NCI-H1436 (cell line): ENCODE results near the gene ANKRD28.

Source experiments
- DNase-seq: peaks from one replicate; lab custom pipeline; 2025; lab: John Stamatoyannopoulos, UW

ANKRD28 gene

DNA sequence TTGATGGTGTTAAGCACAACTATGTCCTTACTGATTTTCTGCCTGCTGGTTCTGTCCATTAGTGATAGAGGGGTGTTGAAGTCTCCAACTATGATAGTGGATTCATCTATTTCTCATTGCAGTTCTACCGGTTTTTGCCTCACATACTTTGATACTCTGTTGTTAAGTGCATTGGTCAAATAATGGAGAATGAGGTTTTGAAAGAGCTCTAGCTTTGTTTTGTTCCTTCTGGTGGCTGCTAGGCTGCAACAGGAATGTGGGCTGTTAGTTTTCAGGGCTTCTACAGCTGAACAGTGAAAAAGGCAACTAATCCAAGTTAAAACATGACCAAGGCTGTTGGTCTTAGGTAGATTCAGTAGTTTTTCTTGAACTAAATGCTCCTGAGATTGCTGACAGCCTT lies 133.6 kb downstream of the ANKRD28 start:
- DNase-seq, result no peak

DNA sequence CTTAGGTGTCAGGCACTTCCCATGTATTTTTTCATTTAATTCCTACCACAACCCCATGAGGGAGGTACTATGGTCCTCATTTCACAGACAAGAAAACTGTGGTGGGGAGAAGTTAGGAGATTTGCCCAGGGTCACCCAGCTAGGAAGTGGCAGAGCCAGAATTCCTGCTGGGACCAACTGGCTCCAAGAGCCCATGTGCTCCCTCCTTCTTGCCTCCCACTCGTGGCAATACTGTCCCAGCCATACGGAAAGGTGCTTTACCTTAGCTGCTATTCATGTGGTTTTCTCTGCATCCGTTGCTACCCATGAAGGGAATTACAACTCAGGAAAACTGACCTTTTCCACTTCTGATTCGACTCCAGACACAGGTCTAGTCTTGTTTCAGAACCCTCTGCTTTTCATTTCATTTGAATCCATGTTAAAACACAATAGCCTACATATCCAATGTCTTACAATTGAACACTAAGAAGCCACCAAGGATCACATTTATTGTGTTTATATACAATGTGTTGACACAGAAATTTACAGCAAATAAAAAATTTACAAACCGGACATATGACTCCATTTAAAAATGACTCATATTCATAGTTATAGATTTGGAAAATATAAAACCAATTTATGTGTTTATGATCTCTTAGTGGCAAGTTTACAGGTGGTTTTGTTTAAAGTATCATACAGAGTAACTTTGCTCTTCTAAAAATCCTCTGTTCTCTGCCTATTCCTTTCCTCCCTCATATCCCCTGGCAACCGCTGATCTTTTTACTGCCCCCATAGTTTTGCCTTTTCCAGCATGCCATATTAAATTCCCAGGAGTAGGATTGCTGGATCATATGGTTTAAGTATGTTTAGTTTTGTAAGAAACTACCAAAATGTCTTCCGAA lies 137.5 kb downstream of the ANKRD28 start:
- no peak for DNase-seq

DNA sequence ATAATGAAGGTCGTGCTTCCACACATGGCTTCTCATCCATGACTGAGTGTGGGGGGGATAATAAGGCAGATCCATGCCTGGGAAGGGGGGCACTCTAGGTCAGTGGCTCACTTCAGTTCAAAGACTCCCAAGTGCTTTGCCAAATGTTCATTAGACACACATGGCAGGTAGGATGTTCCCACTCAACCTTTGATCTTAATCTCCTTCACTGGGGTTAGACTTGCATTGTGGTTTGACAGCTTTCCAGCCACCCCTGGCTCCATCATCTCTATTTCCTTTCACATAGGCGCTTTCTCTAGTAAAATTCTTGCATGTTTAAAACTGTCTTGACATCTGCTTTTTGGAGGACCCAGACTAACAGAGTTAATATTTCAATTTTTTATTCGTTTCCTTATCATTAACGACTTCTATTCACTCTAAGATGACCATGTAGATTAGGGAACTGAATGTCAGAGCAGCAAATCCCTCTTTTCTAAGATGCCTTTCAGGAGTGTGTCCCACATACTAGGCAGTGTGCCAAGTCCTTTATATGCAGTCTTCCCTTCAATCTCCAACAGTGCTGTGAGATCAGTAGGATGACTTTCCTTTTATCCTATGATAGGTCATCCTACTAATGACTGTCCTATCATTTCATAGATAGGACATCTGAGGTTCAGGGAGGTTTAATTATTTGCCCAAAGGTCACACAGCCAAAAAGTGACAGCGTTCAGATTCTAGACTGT lies 138.4 kb downstream of the ANKRD28 start:
- DNase-seq, result no peak

DNA sequence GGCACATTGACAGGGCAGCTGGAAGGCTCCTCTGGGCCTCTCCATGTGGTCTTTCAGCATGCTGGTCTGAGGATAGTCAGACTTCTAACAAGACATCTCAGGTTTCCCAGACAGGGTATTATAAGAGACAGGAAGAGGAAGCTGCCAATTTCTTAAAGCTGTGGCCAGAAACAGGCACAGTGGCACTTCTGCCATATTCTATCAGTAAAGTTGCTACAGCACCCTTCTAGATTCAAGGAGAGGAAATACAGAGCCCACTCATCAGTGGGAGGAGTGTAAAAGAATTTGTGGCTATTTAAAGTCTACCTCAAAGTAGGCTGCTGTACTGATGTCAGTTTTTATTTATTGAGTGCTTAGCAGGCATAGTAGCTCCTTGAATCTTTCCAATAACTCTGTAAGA lies 140.8 kb downstream of the ANKRD28 start:
- DNase-seq, result no peak

DNA sequence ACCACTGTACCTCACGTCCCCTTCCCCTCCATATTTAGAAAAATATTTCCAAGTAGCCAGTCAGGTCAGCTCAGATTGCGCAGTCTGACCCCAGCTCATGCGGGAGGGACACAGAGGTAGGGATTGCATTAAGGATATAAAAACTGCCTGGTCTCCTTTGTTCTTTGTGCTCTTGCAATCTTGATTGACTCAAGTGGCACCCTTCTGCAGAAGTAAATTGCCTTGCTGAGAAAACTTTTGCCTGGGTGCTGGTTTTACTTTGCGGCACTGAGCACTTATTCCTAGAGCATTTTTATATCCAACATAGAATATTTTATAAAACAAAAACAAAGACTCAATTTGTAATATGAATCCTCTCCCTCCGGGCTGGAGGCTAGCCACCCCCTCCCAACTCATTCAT lies 141.4 kb downstream of the ANKRD28 start:
- no peak for DNase-seq

DNA sequence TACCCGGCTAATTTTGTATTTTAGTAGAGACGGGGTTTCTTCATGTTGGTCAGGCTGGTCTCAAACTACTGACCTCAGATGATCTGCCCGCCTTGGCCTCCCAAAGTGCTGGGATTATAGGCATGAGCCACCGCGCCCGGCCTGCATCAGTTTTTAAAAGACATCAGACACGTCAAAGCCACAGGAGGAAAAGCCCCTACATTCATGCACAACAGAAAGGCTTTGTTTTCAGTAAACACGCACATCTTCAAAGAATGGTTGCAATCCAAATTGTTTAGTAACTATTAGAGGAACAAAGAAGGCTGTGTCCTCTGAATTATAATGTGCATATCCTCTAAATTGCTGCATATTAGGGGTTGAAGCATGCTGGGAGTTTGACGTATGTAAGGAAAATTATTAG lies 142.9 kb downstream of the ANKRD28 start:
- no peak for DNase-seq

DNA sequence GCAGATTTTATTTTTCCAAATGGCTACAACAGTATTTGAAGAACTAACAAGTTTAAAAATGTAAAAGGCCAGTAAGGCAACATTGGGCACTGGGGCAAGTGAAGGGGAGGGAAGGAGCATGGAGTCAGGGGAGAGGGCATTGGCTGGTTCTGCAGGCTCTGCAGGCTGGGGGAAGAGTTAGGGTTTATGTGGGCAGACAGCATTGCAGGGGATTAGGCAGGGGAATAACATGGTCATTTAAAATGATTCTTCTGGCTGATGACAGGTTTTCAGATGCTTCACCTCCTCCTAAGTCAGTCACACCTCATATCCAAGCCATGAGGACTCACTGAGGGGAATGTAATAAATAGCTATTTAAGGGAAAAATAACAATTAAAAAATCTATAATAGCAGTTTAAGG lies 143.7 kb downstream of the ANKRD28 start:
- no peak for DNase-seq

DNA sequence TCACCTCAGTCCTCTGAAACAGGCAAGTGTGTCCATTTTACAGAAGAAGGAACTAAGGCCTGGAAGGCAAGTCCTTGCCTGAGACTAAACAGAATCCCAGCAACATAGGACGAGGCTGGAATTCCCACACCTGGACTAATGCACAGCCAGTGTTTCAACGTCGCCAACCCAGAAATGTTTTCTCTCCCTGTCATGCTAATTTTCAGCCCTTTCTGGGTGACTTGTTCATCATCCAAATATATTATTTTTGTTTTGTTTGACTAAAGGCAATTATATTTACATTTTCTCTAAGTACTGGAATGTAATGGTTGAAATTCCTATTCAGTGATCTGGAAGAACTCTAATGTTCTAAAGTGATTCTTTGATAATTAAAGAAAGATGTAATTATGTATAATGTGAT lies 144.5 kb downstream of the ANKRD28 start:
- DNase-seq, result no peak

DNA sequence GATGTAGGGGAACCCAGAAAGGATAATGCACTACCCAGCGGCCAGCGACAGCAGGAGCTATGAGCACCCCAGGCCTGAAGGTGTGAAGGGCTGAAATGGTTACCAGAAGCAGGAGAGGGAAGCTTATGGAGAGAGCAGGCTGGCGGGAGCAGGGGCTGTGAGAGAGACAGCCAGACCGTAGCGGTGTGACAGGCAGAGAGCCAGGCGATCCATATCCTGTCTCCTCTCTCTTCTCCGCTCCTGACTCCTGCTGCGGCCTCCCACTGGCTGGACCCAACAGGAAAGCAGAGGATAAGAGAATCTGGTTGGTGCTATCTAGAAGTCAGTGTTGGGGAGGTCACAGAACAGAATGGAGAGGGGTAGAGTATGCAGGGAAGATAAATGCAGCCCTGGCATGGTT lies 146.4 kb downstream of the ANKRD28 start:
- DNase-seq, result no peak

DNA sequence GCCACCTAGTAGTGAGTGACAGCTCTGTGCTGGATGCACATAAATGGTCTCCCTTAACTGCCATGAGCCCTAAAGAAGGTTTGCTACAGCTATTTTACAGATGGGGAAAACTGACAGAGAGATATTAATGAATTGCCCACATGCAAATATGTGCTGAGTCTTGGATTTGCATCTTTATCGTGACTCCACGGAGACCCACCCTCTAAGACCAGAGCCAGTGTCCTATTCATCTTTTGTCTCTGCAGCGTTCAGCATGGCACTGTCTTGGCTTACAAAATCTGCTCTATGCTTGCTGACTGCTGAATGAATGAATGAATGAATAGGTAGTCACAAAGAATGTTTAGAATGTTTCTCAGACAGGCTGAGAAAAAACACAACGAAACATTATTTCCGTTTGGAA lies 147.9 kb downstream of the ANKRD28 start:
- no peak for DNase-seq

DNA sequence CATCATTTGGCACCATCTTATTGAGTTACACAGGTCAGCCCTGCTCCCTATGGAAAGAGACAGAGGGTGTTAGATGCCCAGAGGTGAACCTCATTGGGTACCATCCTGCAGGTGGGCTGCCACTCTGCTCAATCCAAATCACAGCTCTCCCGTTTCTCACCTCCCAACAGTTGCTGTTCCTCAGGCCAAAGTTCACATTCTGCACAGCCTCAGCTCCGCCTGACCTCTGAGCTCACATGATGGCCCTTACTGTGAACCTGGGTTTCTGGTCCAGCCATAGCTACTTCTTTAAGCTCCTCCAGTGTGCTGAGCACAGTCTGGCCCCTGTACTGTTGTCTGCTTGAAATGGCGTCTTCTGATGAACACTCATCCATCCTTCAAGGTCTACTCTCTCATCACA lies 148.4 kb downstream of the ANKRD28 start:
- no peak for DNase-seq

DNA sequence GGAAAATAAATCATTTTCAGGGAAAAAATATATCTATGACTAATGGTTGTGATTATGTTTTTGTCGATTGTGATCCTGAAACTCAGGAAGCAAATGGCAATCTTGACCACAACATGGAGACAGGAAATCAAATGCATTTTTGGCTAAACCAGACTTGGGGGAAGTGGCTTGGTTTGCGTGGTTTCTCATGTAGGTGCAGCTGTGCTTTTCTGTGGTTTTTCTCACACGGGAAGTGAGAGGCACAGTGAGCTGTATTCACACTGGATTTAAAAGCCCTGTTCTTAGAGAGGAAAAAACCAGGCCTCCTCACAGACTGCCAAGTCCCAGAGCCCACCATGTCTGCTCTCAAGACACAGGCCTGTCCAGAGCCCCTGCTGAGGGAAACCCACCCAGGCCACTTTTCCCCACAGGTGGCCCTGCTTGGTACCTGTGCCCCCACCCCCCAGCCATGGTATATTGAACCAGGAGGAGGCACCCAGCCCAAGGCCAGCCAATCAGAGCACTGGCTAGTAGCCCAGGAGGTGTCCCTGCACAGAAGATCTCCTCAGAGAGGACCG lies 150.1 kb downstream of the ANKRD28 start:
- no peak for DNase-seq

DNA sequence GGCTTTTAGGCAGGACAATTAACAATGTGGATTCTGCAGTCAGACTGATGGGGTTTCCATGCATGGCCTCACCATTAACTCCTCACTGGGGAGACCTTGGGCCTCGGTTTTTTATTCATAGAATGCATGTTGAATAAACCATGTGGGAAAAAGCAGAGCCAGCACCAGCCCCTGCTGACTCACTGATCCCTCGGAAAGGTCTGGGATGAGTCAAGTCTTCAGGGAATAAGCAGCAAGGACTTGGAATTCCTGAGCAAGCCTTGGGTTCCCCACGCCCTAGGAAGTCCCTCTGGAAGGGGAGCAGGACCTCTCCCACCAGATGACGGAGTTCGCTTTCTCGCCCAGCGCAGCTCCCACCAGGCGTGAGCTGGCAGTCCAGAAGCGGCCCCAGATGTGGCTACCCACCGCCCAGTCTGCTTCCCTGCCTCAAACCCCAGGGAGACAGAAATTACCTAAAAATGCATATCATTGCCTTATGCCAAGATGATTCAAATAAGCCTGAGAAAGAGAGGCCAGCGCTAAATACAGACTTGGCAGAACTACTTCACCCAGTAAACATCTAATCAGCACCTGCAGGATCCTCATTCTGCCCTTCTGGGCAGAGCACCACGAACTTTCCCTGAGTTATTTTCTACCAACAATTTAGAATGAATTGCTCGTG lies 150.8 kb downstream of the ANKRD28 start:
- DNase-seq, result no peak

DNA sequence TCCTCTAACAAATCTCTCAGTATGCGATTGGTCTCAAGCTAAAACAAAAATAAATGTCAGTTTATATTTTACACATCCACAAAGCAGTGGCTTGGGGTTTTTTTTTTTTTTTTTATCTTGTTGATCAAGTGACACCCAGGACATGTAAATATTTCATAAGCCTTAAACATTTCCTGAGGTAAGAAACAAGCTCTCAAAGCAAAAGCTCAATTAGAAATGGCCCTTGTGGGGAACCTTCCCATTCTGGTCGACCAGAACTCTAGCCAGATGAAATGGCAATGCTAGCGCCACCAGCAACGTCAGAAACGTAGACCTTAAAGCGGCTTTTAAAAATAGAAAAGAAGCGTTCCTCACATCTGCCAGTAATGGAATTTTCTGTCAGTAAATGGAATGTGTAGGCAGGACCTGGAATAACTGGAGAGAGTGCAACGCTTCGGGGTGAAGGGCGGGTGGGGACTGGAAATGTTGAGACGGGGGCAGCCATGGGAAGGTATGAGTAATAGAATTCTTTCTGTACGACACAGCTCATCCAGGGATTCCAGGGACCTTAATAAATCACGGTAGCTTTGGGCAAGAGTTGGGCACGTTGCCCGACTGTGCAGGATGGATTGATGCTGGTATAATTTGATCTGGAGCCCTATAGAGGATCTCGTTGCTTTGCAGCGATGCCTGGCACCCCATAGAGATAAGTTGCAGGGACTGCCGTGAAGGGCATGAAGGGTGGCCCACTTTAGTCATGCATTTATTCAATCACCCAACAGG lies 151.9 kb downstream of the ANKRD28 start:
- DNase-seq, result no peak

DNA sequence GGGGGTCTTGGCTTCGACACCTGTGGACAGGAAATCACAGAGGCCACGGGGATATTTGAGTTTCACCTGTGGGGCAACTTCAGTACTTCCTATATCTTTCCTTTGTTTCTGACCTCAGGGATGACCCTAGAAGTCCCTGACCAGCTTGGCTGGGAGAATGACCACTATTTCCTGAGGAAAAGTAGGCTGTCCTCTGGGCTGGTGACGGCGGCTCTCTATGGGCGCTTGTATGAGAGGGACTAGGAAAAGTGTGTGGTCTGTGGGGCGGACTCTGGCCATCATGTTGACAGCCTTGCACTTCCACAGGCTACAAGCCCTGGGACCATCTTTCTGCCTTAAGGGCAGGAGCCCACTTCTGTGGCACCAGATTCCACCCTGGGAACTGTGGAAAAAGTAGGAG lies 152.5 kb downstream of the ANKRD28 start:
- no peak for DNase-seq

DNA sequence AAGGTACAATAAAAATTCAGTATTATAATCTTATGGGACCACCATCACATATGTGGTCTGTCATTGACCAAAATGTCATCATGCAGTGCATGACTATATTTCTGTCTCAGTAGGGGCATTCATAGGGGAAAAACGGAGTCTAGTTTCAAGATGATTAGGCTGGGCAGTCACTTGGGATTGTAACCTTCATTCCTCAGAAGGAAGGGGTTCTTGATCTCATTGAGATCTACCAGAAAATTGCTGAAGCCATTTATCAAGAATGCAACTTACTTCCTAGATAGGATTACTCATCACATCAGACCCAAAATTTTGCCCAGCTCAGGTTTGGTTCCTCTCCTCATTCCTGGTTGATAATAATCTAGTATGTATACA lies 158.9 kb downstream of the ANKRD28 start:
- DNase-seq, result no peak

DNA sequence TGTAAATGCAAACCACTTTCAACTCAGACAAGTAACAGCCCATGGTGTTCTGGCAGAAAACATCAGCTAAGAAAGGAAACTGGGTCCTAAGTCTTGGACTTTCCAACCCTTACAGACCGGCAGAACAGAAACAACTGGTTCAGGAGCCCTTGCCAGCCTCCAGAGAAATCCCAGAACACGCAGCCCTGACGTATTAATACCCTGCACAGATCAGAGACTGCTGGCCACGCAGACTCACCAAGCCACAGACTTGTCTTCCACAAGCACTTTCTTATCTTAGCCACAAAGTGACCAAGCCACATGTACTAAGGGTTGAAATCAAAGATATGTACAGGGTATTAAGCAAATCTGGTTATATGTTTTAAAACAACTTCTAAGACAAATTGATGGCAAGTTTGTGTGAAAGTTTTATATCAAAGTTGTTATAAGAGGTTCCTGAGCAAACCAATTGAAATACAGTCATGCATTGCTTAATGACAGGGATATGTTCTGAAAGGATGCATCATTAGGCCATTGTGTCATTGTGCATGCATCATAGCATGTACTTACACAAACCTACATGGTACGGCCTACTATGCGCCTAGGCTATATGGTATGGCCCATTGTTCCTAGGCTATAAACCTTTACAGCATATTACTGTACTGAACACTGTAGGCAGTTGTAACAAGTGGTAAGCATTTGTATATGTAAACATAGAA lies 159.4 kb downstream of the ANKRD28 start:
- no peak for DNase-seq

DNA sequence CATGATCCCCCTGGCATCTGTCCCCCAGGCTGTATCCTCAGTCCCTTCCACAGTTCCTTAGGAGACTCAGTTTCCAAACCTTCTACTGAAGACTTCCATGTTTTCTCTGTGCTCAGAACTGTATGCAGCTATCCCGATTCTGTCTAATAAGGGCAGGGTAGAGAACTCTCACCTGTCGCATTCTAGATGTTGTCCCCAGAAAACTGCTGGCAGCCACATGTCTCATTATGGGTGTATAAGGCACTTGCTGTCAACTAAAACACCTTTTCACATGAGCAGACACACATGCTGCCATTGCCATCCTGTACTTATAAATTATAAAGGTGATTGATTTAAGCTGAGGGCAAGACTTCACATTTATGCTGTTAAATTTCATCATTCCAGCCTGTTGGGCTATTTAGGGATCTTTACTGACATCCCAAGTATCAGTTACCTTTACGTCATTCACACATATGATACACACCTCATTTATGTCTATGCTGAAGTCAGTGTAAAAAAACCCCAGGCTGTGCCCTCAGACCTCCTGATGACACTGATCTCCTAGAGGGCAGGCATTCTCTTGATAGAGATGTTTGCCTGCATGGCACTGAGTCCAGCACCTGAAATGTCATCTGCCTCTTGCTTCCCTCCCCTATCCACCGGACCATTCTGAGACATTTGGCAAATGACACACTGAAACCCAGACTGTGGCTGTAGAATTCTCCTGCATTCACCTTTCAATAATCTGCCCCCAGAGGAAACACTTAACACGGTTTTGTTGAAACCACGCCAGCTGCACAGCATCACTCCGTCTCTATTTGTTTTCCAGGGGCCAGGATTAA lies 160.4 kb downstream of the ANKRD28 start:
- no peak for DNase-seq

DNA sequence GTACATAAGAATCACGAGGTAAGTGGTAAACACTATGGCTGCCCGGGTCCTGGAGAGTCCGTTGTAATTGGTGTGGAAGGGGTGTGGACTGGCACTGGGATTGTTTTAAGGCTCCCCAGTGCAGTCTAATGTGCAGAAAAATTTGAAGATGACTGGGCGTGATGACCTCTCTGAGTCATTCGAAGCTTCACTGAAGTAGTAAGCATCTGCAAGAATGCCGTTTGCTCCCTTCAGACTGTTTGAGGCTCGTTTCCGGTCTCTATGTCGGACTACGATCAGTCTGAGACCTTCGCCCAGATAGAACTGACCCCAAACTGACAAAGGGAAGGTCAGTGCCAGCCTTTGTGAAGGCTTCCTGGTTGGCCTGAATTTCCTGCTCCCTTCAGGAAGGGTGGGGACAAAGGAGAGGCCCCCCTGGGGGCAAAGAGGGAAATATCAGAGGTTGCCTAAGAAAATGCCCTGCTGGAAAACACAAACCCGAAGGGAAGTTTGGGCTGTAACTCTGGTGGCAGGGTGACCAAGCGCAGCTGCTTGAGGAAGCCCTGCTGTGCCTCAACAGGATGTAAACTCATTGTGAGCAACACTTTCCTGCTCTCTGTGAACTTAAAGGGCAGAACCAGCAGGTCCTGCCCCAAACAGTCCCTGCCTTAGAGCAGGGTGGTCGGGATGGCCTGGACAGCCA lies 161.6 kb downstream of the ANKRD28 start:
- DNase-seq, result no peak

DNA sequence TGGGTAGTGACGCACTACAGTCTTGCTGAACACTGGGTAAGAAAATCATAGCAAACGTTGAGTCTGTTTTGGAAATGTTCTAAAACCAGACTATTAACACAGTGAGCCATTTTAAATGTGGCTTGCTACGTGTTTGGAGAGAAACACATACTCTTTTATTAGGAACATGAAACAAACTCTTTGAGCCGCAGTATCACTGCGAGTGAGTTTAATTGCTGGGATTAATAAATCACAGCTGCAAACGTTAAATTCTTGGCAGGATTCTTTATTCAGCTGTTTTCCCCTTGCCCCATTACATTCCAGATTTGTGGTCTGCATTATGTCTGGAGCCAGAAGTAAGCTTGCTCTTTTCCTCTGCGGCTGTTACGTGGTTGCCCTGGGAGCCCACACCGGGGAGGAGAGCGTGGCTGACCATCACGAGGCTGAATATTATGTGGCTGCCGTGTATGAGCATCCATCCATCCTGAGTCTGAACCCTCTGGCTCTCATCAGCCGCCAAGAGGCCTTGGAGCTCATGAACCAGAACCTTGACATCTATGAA lies 162.6 kb downstream of the ANKRD28 start:
- DNase-seq, result no peak
